ENCODE data around the gene GTPBP1.

The GTPBP1 gene

GRCh38 chr22:38707346-38707745 lies 1.6 kb downstream of the GTPBP1 start:
- TF ChIP-seq CTCF (IDR thresholded peaks at IDR 0.05; ENCODE audit: unreplicated experiment in 3 of 3): no peak
- peak overlapping the region; percentile 92 to 95 (median 94) for H3K4me3 Mint-ChIP-seq
- H3K36me3 Mint-ChIP-seq (ENCODE audit: low read depth): no peaks in the 10 kb centered on the region
- no peaks in the 10 kb centered on the region for H3K27me3 Mint-ChIP-seq (ENCODE audit: low read depth)
- H3K4me1 Mint-ChIP-seq: peaks cover 48% of the 10 kb centered on the region
- H3K9me3 Mint-ChIP-seq: no peaks in the 10 kb centered on the region
- H3K27ac Mint-ChIP-seq: peak overlapping the region; percentile 83 to 89 (median 89)

- Mint-ChIP-seq H3K9me3 (no peaks in the 10 kb centered on the region), H3K27me3 (ENCODE audit: low read depth) (no peaks in the 10 kb centered on the region), H3K4me1 (peaks cover 54% of the 10 kb centered on the region), H3K36me3 (ENCODE audit: low read depth) (no peaks in the 10 kb centered on the region), H3K4me3 (peak overlapping the region; percentile 50 to 95 (median 92)), H3K27ac (no peak overlapping the region)
- no peak for TF ChIP-seq CTCF (IDR thresholded peaks at IDR 0.05; ENCODE audit: unreplicated experiment in 3 of 3)
Observed at GRCh38 chr22:38707984-38708383, 2.2 kb downstream of the GTPBP1 start.

- Mint-ChIP-seq H3K27ac (no peak overlapping the region), H3K9me3 (no peaks in the 10 kb centered on the region), H3K4me1 (peaks cover 66% of the 10 kb centered on the region), H3K27me3 (ENCODE audit: low read depth) (no peaks in the 10 kb centered on the region), H3K36me3 (ENCODE audit: low read depth) (no peaks in the 10 kb centered on the region), H3K4me3 (peak overlapping the region; percentile 38 to 67 (median 42))
- TF ChIP-seq CTCF (IDR thresholded peaks at IDR 0.05; ENCODE audit: unreplicated experiment in 3 of 3): no peak
Observed at GRCh38 chr22:38709306-38709705, 3.6 kb downstream of the GTPBP1 start.

GRCh38 chr22:38710351-38710750 lies 4.6 kb downstream of the GTPBP1 start:
- no peak overlapping the region for H3K27ac Mint-ChIP-seq
- TF ChIP-seq CTCF (IDR thresholded peaks at IDR 0.05; ENCODE audit: unreplicated experiment in 3 of 3): no peak
- H3K36me3 Mint-ChIP-seq (ENCODE audit: low read depth): no peaks in the 10 kb centered on the region
- no peaks in the 10 kb centered on the region for H3K9me3 Mint-ChIP-seq
- peaks cover 67% of the 10 kb centered on the region for H3K4me1 Mint-ChIP-seq
- H3K4me3 Mint-ChIP-seq: no peak overlapping the region
- H3K27me3 Mint-ChIP-seq (ENCODE audit: low read depth): no peaks in the 10 kb centered on the region

GRCh38 chr22:38710866-38711265 lies 5.1 kb downstream of the GTPBP1 start:
- Mint-ChIP-seq H3K9me3 (no peaks in the 10 kb centered on the region), H3K36me3 (ENCODE audit: low read depth) (no peaks in the 10 kb centered on the region), H3K4me1 (peaks cover 72% of the 10 kb centered on the region), H3K27me3 (ENCODE audit: low read depth) (no peaks in the 10 kb centered on the region), H3K27ac (no peak overlapping the region), H3K4me3 (no peak overlapping the region)
- TF ChIP-seq CTCF (IDR thresholded peaks at IDR 0.05; ENCODE audit: unreplicated experiment in 3 of 3): no peak

- H3K4me1 Mint-ChIP-seq: peaks cover 74% of the 10 kb centered on the region
- H3K27ac Mint-ChIP-seq: peak overlapping the region; percentile 79 to 83 (median 81)
- peak overlapping the region in 1 of 3 experiments; percentile 20 for H3K4me3 Mint-ChIP-seq
- no peaks in the 10 kb centered on the region for H3K9me3 Mint-ChIP-seq
- no peaks in the 10 kb centered on the region for H3K27me3 Mint-ChIP-seq (ENCODE audit: low read depth)
- peaks cover 14% of the 10 kb centered on the region for H3K36me3 Mint-ChIP-seq (ENCODE audit: low read depth)
- TF ChIP-seq CTCF (IDR thresholded peaks at IDR 0.05; ENCODE audit: unreplicated experiment in 3 of 3): no peak
Observed at GRCh38 chr22:38712486-38713207, 6.9 kb downstream of the GTPBP1 start.

Measured in nephron (organoid).